ENCODE measurements around the gene RTP5.

RTP5 gene

GRCh38 chr2:241891988-241892298, 22.4 kb downstream of the RTP5 start:
- TF ChIP-seq TEAD4 (IDR thresholded peaks at IDR 0.05), result no peak

GRCh38 chr2:241892299-241893137, 23.0 kb downstream of the RTP5 start:
- no peak for TF ChIP-seq CEBPB (IDR thresholded peaks at IDR 0.05)
- TF ChIP-seq CREB1 (IDR thresholded peaks at IDR 0.05; ENCODE audit: low read depth), result no peak
- TF ChIP-seq FOXM1 (IDR thresholded peaks at IDR 0.05; ENCODE audit: borderline replicate concordance, low read depth), result no peak
- no peak for TF ChIP-seq MAX (IDR thresholded peaks at IDR 0.05)
- no peak for TF ChIP-seq TEAD4 (IDR thresholded peaks at IDR 0.05)
- no peak for TF ChIP-seq EP300 (IDR thresholded peaks at IDR 0.05; ENCODE audit: borderline replicate concordance)
- TF ChIP-seq USF1 (IDR thresholded peaks at IDR 0.05), result no peak
- TF ChIP-seq TCF12 (IDR thresholded peaks at IDR 0.05; ENCODE audit: low read depth), result no peak
- TF ChIP-seq RAD21 (IDR thresholded peaks at IDR 0.05; ENCODE audit: low read depth), result no peak
- no peak for TF ChIP-seq NFIC (IDR thresholded peaks at IDR 0.05)
- no peak for TF ChIP-seq EGR1 (IDR thresholded peaks at IDR 0.05)
- no peak for TF ChIP-seq REST (IDR thresholded peaks at IDR 0.05; ENCODE audit: low read depth)
- no peak for TF ChIP-seq TAF1 (IDR thresholded peaks at IDR 0.05; ENCODE audit: low read depth)
- TF ChIP-seq ZBTB7A (IDR thresholded peaks at IDR 0.05; ENCODE audit: low read depth), result no peak

- TF ChIP-seq FOXM1 (IDR thresholded peaks at IDR 0.05; ENCODE audit: borderline replicate concordance, low read depth) (no peak), ZBTB7A (IDR thresholded peaks at IDR 0.05; ENCODE audit: low read depth) (no peak), TAF1 (IDR thresholded peaks at IDR 0.05; ENCODE audit: low read depth) (no peak), YY1 (IDR thresholded peaks at IDR 0.05; ENCODE audit: low read depth) (no peak), TCF12 (IDR thresholded peaks at IDR 0.05; ENCODE audit: low read depth) (no peak), EGR1 (IDR thresholded peaks at IDR 0.05) (no peak), EP300 (IDR thresholded peaks at IDR 0.05; ENCODE audit: borderline replicate concordance) (no peak), CREB1 (IDR thresholded peaks at IDR 0.05; ENCODE audit: low read depth) (no peak), CEBPB (IDR thresholded peaks at IDR 0.05) (no peak), REST (IDR thresholded peaks at IDR 0.05; ENCODE audit: low read depth) (no peak), TEAD4 (IDR thresholded peaks at IDR 0.05) (no peak), RAD21 (IDR thresholded peaks at IDR 0.05; ENCODE audit: low read depth) (no peak), USF1 (IDR thresholded peaks at IDR 0.05) (no peak), NFIC (IDR thresholded peaks at IDR 0.05) (no peak)
These were observed 23.7 kb downstream of the RTP5 start for GRCh38 chr2:241893265-241893664.

- TF ChIP-seq YY1 (IDR thresholded peaks at IDR 0.05; ENCODE audit: low read depth), result no peak
- no peak for TF ChIP-seq EGR1 (IDR thresholded peaks at IDR 0.05)
- TF ChIP-seq CEBPB (IDR thresholded peaks at IDR 0.05), result no peak
- no peak for TF ChIP-seq REST (IDR thresholded peaks at IDR 0.05; ENCODE audit: low read depth)
- TF ChIP-seq EP300 (IDR thresholded peaks at IDR 0.05; ENCODE audit: borderline replicate concordance), result no peak
- TF ChIP-seq RAD21 (IDR thresholded peaks at IDR 0.05; ENCODE audit: low read depth), result no peak
- no peak for TF ChIP-seq ZBTB7A (IDR thresholded peaks at IDR 0.05; ENCODE audit: low read depth)
- no peak for TF ChIP-seq USF1 (IDR thresholded peaks at IDR 0.05)
- no peak for TF ChIP-seq MAX (IDR thresholded peaks at IDR 0.05)
- TF ChIP-seq TAF1 (IDR thresholded peaks at IDR 0.05; ENCODE audit: low read depth), result no peak
- no peak for TF ChIP-seq TEAD4 (IDR thresholded peaks at IDR 0.05)
- no peak for TF ChIP-seq CREB1 (IDR thresholded peaks at IDR 0.05; ENCODE audit: low read depth)
These were observed 24.6 kb downstream of the RTP5 start for GRCh38 chr2:241894056-241894641.

Measured in Ishikawa (cell line).